Nephron (organoid): ENCODE data around the gene SMARCA2.

Experiments used
- H3K27ac Mint-ChIP-seq, 3 experiments: 2 replicates each; pipeline ENCODE4 v1.8.0; 2020; ENCODE audit warnings: mixed read lengths in 3 of 3, mild to moderate bottlenecking in 2 of 3, moderate library complexity in 1 of 3
- H3K27me3 Mint-ChIP-seq: 2 replicates; pipeline ENCODE4 v1.8.0; 2021; ENCODE audit warnings: low read depth, mild to moderate bottlenecking, moderate library complexity, mixed read lengths
- H3K36me3 Mint-ChIP-seq: 2 replicates; pipeline ENCODE4 v1.8.0; 2020; ENCODE audit warnings: low read depth, mixed read lengths
- H3K4me1 Mint-ChIP-seq: 2 replicates; pipeline ENCODE4 v1.8.0; 2020; ENCODE audit warnings: mixed read lengths
- H3K4me3 Mint-ChIP-seq, 3 experiments: 2 replicates each; pipeline ENCODE4 v1.8.0; 2020; ENCODE audit warnings: mild to moderate bottlenecking in 3 of 3, mixed read lengths in 3 of 3, moderate library complexity in 2 of 3
- H3K9me3 Mint-ChIP-seq: 2 replicates; pipeline ENCODE4 v1.8.0; 2020; ENCODE audit warnings: mixed read lengths
- TF ChIP-seq, protein P1 (sequence below), 3 experiments: fragments of 200-600 bp; sonication (generic); IDR thresholded peaks; one replicate each; pipeline ENCODE4 v1.5.0; 2021; ENCODE audit warnings: antibody characterized with exemption in 3 of 3; ENCODE audit not compliant: unreplicated experiment in 3 of 3

The SMARCA2 gene

DNA sequence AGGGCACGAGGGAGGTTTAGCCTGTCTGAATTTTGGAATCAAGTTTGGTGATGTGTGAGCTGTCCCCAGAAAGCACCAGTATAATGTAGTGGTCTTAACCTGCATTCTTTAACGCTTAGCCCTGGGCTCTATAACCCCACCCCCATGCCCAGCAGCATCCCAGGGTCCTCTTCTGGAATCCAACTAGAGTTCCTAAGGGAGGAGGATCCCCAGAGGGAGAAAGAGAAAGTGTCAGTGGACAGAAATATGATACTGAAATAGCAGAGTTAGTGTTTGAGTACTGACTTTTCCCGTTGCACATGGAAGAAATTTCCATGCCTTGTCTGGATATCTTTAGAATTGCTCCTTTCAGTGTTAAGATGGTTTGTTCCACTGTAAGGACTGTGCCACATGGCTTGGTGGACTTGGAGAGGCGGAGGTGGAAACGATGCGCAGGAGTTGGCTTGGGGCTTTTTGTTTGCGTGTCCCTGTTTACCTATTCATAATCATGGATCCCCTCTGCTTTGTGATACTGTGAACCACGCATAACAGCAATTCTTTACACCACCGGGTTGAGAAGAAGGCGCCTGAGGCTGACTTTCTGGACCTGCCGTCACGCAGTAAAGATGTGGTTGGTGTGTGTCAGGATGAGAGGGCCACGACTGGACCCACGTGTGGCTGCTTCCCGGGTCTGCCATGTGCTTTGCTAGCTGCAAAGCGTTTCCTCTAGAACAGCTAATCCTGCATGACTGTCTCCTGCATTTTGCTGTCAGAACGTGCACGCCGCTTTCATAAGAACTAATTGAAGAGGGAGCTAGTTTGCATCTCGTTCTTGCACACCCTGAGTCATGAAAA, 142.3 kb downstream of the SMARCA2 start:
- Mint-ChIP-seq H3K27me3 (no peaks in the 10 kb centered on the region), H3K4me1 (peaks cover 65% of the 10 kb centered on the region), H3K36me3 (peaks cover 8% of the 10 kb centered on the region), H3K27ac (peak overlapping the region; percentile 95 to 99 (median 97)), H3K4me3 (peak overlapping the region; percentile 77 to 89 (median 89)), H3K9me3 (no peaks in the 10 kb centered on the region)
- TF ChIP-seq, protein P1, sequence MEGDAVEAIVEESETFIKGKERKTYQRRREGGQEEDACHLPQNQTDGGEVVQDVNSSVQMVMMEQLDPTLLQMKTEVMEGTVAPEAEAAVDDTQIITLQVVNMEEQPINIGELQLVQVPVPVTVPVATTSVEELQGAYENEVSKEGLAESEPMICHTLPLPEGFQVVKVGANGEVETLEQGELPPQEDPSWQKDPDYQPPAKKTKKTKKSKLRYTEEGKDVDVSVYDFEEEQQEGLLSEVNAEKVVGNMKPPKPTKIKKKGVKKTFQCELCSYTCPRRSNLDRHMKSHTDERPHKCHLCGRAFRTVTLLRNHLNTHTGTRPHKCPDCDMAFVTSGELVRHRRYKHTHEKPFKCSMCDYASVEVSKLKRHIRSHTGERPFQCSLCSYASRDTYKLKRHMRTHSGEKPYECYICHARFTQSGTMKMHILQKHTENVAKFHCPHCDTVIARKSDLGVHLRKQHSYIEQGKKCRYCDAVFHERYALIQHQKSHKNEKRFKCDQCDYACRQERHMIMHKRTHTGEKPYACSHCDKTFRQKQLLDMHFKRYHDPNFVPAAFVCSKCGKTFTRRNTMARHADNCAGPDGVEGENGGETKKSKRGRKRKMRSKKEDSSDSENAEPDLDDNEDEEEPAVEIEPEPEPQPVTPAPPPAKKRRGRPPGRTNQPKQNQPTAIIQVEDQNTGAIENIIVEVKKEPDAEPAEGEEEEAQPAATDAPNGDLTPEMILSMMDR (IDR thresholded peaks at IDR 0.05; ENCODE audit: unreplicated experiment in 3 of 3), result no peak

DNA sequence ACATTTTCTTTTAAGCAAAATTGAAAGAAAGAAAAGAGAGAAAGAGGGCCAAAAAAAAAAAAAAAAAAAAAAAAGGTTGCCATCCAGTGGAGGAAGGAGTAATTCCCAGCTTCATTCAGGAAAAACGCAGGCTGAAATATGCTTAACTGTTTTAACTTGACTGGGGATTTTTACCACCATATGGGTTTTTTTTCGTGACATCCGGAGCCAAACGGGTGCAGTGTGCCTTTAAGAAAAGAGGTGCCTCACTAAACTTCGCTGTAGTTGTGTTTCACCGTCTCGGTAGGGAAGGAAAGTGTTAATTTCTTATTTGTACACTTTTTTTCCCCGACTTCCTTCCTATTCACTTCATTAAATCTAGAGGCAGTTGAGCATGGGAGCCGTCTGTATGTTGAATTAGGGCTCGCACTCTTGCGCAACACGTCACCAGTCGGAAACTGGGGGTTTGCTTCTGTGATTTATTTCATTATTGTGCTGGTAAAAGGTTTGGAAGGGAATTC, 143.0 kb downstream of the SMARCA2 start:
- Mint-ChIP-seq H3K36me3 (peaks cover 12% of the 10 kb centered on the region), H3K4me1 (peaks cover 59% of the 10 kb centered on the region), H3K27me3 (no peaks in the 10 kb centered on the region), H3K27ac (peak overlapping the region; percentile 95 to 99 (median 97)), H3K4me3 (peak overlapping the region; percentile 77 to 89 (median 89)), H3K9me3 (no peaks in the 10 kb centered on the region)
- TF ChIP-seq, protein P1 (IDR thresholded peaks at IDR 0.05; ENCODE audit: unreplicated experiment in 3 of 3), result peak in 2 of 3 experiments; percentile 21 to 36

DNA sequence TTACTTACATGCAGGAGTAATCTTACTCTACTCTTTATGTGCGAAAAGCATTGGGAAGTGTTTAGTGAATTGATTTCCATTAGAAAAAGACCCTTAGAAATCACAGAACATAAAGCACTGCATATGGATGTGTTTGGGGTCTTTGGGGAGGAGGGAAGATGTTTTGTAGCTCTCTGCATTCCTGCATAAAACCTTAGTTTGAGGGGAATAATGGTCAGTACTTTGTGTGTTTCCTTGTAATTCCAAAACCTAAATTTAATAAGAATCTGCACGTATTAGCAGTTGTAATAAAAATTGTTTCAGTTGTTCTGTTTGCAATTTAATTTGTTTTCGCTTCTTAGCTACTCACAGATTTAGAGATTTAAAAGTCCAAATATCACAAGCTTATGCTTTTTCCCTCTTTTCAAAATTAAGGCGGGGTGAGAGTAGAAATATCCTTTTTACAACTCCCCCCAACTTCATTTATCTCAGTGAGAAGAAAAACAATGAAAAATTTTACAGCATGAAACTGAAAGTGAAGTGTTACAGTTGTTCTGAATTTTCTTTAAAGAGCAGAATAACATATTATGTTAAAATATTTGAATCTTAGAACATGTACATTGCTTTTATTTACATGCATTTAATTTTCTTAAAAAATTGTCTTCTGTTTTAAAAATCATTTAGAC, 143.8 kb downstream of the SMARCA2 start:
- H3K27me3 Mint-ChIP-seq, result no peaks in the 10 kb centered on the region
- H3K4me3 Mint-ChIP-seq, result peak overlapping the region; percentile 77 to 89 (median 89)
- H3K36me3 Mint-ChIP-seq, result peaks cover 18% of the 10 kb centered on the region
- peaks cover 53% of the 10 kb centered on the region for H3K4me1 Mint-ChIP-seq
- no peaks in the 10 kb centered on the region for H3K9me3 Mint-ChIP-seq
- TF ChIP-seq, protein P1 (IDR thresholded peaks at IDR 0.05; ENCODE audit: unreplicated experiment in 3 of 3), result no peak
- H3K27ac Mint-ChIP-seq, result peak overlapping the region; percentile 95 to 99 (median 97)

DNA sequence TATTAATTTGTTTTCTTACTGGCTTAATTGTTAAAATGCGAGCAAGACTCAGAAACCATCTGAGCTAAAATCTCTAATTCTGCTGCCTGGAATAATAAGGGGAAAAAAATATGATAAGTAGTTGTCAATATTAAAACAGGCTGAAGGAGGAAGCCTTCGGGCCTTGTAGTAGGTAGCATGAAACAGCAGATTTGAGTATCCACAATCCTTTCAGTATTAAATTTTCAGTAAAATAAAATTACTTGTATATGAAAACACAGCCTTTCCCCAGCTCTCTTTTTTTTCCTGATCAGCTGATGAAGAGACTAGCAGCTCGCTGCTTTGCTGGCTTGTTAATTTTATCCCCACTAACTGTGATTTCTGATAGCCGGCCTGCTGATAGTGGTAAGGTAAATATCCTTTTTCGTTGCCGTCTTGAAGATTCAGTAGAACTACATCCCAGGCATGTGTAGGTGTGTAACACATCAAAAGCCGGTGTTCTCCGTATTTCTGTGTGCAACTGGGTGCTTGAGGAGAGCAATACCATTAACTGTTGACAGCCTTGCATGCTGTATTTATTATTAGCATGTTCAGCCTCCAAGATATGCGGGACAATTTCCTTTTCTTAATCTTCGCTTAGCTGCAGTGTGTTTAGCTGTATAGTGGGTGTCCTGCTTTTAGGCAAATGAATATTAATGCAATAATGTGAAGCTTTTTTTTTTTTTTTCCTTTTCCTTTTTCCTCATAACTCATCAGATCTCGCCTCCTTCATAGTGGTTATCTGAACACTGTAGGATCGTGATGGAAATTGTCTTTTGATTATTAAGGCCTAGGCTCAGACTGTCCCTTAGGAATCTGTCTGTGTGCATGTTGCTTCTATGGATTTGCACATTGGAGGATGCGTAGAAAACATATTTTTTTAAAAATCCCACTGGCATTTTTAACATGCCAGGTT, 144.6 kb downstream of the SMARCA2 start:
- Mint-ChIP-seq H3K9me3 (no peaks in the 10 kb centered on the region), H3K4me3 (peak overlapping the region; percentile 47 to 73 (median 53)), H3K27me3 (no peaks in the 10 kb centered on the region), H3K4me1 (peaks cover 46% of the 10 kb centered on the region), H3K27ac (peak overlapping the region; percentile 92 to 99 (median 95)), H3K36me3 (peaks cover 23% of the 10 kb centered on the region)
- TF ChIP-seq, protein P1 (IDR thresholded peaks at IDR 0.05; ENCODE audit: unreplicated experiment in 3 of 3), result no peak

DNA sequence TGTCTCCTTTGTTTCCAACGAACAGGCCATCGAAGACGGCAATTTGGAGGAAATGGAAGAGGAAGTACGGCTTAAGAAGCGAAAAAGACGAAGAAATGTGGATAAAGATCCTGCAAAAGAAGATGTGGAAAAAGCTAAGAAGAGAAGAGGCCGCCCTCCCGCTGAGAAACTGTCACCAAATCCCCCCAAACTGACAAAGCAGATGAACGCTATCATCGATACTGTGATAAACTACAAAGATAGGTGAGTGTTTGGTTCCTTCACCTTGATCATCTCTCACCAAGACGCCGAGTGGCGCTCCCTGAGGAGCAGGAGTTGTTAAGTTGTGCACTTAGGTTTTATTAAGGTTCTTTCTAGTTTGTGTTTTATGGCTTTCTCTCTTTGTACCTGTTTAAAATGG, 146.5 kb downstream of the SMARCA2 start:
- TF ChIP-seq, protein P1 (IDR thresholded peaks at IDR 0.05; ENCODE audit: unreplicated experiment in 3 of 3), result no peak
- Mint-ChIP-seq H3K4me3 (no peak overlapping the region), H3K27me3 (no peaks in the 10 kb centered on the region), H3K27ac (peak overlapping the region in 2 of 3 experiments; percentile 28 to 99), H3K36me3 (peaks cover 27% of the 10 kb centered on the region), H3K4me1 (peaks cover 38% of the 10 kb centered on the region), H3K9me3 (no peaks in the 10 kb centered on the region)
